Measurements from ENCODE around the gene TMEM272. TPM values are rescaled to one million over a fixed set of nuclear protein-coding genes. Genes with fewer than 3 reads are reported as not detected.

Gene TMEM272
- total and polyA plus RNA-seq, 8 donors: 0.13 to 0.42 (median 0.25) TPM; not detected in 1

DNA sequence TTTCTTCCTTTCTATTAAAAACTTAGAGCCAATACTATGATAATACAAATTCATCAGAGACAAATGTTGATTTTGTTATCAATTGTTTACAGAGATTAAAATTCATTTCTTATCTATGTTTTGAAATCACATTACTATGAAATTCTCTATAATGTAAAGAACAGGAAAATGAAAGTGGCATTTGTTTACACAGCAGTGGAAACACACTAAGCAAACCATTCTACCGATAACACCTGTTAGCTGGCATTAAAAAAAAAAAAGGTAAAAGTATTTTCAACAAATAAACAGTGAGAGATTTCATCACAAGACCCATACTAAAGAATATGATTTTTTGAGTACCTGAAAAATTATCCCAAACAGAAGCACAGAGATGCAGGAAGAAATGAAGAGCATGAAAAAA lies 12.0 kb upstream of the TMEM272 start:
- Histone ChIP-seq H3K9me3 (no peaks in the 10 kb centered on the region), H3K27ac (no peak overlapping the region), H3K27me3 (no peaks in the 10 kb centered on the region), H3K4me1 (no peaks in the 10 kb centered on the region), H3K4me3 (no peak overlapping the region), H3K36me3 (no peaks in the 10 kb centered on the region)
- ATAC-seq: no peak
- no peak for TF ChIP-seq CTCF (IDR thresholded peaks at IDR 0.05)
- intact Hi-C loops (cut with DNase I): no loop called here
- DNase-seq: no peak

DNA sequence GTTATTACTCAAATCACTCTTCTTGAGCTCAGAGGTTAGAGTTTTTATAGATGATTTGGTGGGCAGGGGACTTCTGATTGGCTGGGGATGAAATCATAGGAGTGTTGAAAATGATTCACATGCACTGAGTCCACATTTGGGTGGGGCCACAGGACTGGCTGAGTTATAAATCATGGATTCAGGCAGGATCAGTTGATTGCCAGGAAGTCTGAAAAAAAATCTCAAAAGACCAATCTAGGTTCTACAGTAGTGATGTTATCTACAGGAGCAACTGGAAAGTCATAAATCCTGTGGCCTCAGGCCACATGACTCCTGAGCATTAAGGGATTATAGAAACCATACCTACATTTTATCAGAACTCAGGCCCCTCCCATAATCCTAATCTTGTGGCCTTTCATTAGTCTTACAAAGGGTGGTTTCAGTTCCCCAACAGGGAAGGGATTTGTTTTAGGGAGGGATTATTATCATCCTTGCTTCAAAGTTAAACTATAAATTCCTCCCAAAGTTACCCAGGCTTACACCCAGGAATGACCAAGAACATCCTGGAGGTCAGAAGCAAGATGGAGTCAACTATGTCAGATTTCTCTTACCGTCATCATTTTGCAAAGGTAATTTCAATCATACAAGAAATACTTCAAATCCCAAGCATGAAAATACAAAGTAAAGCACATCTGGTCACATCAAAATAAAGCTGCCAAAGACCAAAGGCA lies 11.2 kb upstream of the TMEM272 start:
- no peaks in the 10 kb centered on the region for H3K36me3 ChIP-seq
- no peak for TF ChIP-seq CTCF (IDR thresholded peaks at IDR 0.05)
- H3K27ac ChIP-seq: no peak overlapping the region
- intact Hi-C loops (cut with DNase I): no loop called here
- H3K9me3 ChIP-seq: no peaks in the 10 kb centered on the region
- DNase-seq: no peak
- ATAC-seq: no peak
- H3K4me1 ChIP-seq: no peaks in the 10 kb centered on the region
- H3K4me3 ChIP-seq: no peak overlapping the region
- no peaks in the 10 kb centered on the region for H3K27me3 ChIP-seq

- DNase-seq (no peak), ATAC-seq (peak; percentile 71)
- peak; percentile 51 to 53 for TF ChIP-seq CTCF (IDR thresholded peaks at IDR 0.05)
- intact Hi-C loops (cut with DNase I): no loop called here
- no peaks in the 10 kb centered on the region for H3K9me3 ChIP-seq
- no peaks in the 10 kb centered on the region for H3K27me3 ChIP-seq
- peaks cover 0 to 12% of the 10 kb centered on the region in 2 donors for H3K4me1 ChIP-seq
- H3K36me3 ChIP-seq: no peaks in the 10 kb centered on the region
- no peak overlapping the region for H3K4me3 ChIP-seq
- no peak overlapping the region for H3K27ac ChIP-seq
Observed at GRCh38 chr13:51849145-51850101, 4.4 kb upstream of the TMEM272 start.

- ATAC-seq (no peak), DNase-seq (no peak)
- TF ChIP-seq CTCF (IDR thresholded peaks at IDR 0.05): no peak
- peaks cover 0 to 4% of the 10 kb centered on the region in 2 donors for H3K27me3 ChIP-seq
- intact Hi-C loops (cut with DNase I): no loop called here
- no peaks in the 10 kb centered on the region for H3K36me3 ChIP-seq
- peaks cover 0 to 12% of the 10 kb centered on the region in 2 donors for H3K4me1 ChIP-seq
- no peak overlapping the region for H3K27ac ChIP-seq
- no peak overlapping the region for H3K4me3 ChIP-seq
- H3K9me3 ChIP-seq: no peaks in the 10 kb centered on the region
Observed at GRCh38 chr13:51848674-51849073, 3.7 kb upstream of the TMEM272 start.

DNA sequence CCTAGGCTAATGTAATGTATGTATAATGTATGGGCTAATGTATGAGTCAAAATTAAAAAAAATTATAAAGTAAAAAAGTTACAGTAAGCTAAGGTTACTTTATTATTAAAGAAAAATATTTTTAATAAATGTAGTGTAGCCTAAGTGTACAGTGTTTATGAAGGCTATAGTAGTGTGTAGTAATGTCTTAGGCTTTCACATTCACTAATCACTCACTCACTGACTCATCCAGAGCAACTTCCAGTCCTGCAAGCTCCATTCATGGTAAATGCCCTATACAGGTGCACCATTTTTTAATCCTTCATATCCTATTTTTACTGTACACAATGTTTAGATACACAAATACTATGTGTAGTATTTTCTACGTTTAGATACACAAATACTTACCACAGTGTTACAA lies 1.8 kb upstream of the TMEM272 start:
- TF ChIP-seq CTCF (IDR thresholded peaks at IDR 0.05): no peak
- intact Hi-C loops (cut with DNase I): no loop called here
- peaks cover 0 to 12% of the 10 kb centered on the region in 2 donors for H3K4me1 ChIP-seq
- H3K4me3 ChIP-seq: no peak overlapping the region
- H3K36me3 ChIP-seq: no peaks in the 10 kb centered on the region
- ATAC-seq: no peak
- DNase-seq: no peak
- H3K27ac ChIP-seq: no peak overlapping the region
- H3K27me3 ChIP-seq: peaks cover 0 to 5% of the 10 kb centered on the region in 2 donors
- no peaks in the 10 kb centered on the region for H3K9me3 ChIP-seq

Data from left lung (tissue), 10 donors.